Gastrocnemius medialis (tissue), 4 donors: Measurements from ENCODE around the gene USF3.

Experiments
- POLR2A ChIP-seq, 2 donors: fragments of 450-650 bp; IDR thresholded peaks; one replicate each; pipeline ENCODE4 v1.6.1; 2017; ENCODE audit warnings: antibody characterized with exemption in 2 of 2, mild to moderate bottlenecking in 2 of 2, moderate library complexity in 2 of 2
- TF ChIP-seq, protein P1 (sequence below), 5 experiments: fragments of 450-650 bp in 3 of 5; fragments of 200-600 bp in 2 of 5; sonication (generic) in 2 of 5; IDR thresholded peaks in 4 of 5; conservative IDR thresholded peaks in 1 of 5; 1 replicate in 4 of 5; 2 replicates in 1 of 5; pipeline ENCODE4 v1.5.1; 2016 to 2019; ENCODE audit warnings: antibody characterized with exemption in 5 of 5, mild to moderate bottlenecking in 3 of 5, moderate library complexity in 3 of 5

DNA sequence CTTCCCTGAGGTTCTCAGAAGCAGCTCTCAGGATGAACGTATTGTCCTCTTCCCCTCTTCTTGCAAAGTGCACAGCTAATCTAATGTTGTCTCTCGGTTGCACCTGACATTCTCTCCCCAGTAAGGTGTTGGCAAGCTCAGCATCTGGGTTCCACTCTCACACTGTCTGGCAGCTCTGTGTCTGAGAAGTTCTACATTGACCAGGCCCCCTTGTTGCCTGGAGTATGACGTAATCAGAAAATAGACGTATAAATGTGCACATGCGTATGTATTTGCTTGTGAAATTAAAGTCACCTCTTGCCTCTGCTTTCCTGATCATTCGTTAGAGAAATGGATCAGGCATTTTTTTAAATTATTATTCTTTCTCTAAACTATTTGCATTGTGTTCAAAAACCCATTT is 67.7 kb downstream of the USF3 start:
- TF ChIP-seq, protein P1, sequence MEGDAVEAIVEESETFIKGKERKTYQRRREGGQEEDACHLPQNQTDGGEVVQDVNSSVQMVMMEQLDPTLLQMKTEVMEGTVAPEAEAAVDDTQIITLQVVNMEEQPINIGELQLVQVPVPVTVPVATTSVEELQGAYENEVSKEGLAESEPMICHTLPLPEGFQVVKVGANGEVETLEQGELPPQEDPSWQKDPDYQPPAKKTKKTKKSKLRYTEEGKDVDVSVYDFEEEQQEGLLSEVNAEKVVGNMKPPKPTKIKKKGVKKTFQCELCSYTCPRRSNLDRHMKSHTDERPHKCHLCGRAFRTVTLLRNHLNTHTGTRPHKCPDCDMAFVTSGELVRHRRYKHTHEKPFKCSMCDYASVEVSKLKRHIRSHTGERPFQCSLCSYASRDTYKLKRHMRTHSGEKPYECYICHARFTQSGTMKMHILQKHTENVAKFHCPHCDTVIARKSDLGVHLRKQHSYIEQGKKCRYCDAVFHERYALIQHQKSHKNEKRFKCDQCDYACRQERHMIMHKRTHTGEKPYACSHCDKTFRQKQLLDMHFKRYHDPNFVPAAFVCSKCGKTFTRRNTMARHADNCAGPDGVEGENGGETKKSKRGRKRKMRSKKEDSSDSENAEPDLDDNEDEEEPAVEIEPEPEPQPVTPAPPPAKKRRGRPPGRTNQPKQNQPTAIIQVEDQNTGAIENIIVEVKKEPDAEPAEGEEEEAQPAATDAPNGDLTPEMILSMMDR (IDR thresholded peaks at IDR 0.05 in 4 of 5, conservative IDR thresholded peaks at IDR 0.05 in 1 of 5): no peak
- TF ChIP-seq POLR2A (IDR thresholded peaks at IDR 0.05): no peak
